K562 (cell line): Measurements from ENCODE around the gene AADAC. TPM values are rescaled to one million over a fixed set of nuclear protein-coding genes. Genes with fewer than 3 reads are reported as not detected.

ENCODE experiments used
- COPS2 ChIP-seq: fragments of 450-650 bp; conservative IDR thresholded peaks from 2 replicates; pipeline ENCODE4 v1.6.1; 2016; ENCODE audit warnings: mild to moderate bottlenecking, moderate library complexity
- GTF2E2 ChIP-seq: fragments of 200-800 bp; sonication (Bioruptor generic); IDR thresholded peaks from 2 replicates; pipeline ENCODE4 v1.6.1; 2016; ENCODE audit warnings: missing genetic modification characterization, missing compliant biosample characterization
- LCOR ChIP-seq: sonication (generic); formaldehyde crosslinking; IDR thresholded peaks from 2 replicates; pipeline ENCODE4 v1.8.0; 2022; ENCODE audit warnings: mild to moderate bottlenecking, missing genetic modification reagents
- STAT5A ChIP-seq: IDR thresholded peaks from 2 replicates; pipeline ENCODE4 v1.6.1; 2012; ENCODE audit warnings: low read length, inconsistent platforms, borderline replicate concordance
- ZNF239 ChIP-seq: fragments of 250-450 bp; sonication (Bioruptor Pico); IDR thresholded peaks from 2 replicates; pipeline ENCODE4 v1.4.0; 2020; ENCODE audit warnings: mild to moderate bottlenecking
- ZNF830 ChIP-seq: fragments of 250-450 bp; sonication (Bioruptor Pico); IDR thresholded peaks from 2 replicates; pipeline ENCODE4 v1.5.0; 2021; ENCODE audit warnings: mild to moderate bottlenecking
- polyA plus RNA-seq, 8 experiments: library from polyadenylated mRNA; depleted of rRNA in 4 of 8; stranded (reverse) in 5 of 8; unstranded in 3 of 8; fragments of >200 nt; fragmentation: Nextera tagmentation in 2 of 8; fragmentation: Illumina TruSeq in 1 of 8; extraction: Ambion mirVana in 2 of 8; extraction: Trizol in 1 of 8; gene quantifications; 2 replicates each; pipeline versions ENCODE4 v1.2.1 to v1.2.3, GENCODE V29; 2011 to 2014; ENCODE audit warnings: inconsistent platforms in 1 of 8, missing spikeins in 1 of 8
- total RNA-seq, 7 experiments: library from RNA; depleted of rRNA in 6 of 7; stranded (reverse); fragments of >200 nt in 6 of 7; fragmentation: Illumina TruSeq in 2 of 7; extraction: Trizol in 2 of 7; gene quantifications; 2 replicates each; pipeline versions ENCODE4 v1.2.1 to v1.2.3, GENCODE V29; 2011 to 2021; ENCODE audit warnings: low replicate concordance in 1 of 7
- TF ChIP-seq, protein P1 (sequence below): fragments of 450-650 bp; formaldehyde crosslinking; IDR thresholded peaks from 2 replicates; pipeline ENCODE4 v1.4.0; 2020; ENCODE audit warnings: mild to moderate bottlenecking, moderate library complexity
- TF ChIP-seq, protein P2 (sequence below): sonication (generic); formaldehyde crosslinking; IDR thresholded peaks from 2 replicates; pipeline ENCODE4 v1.8.0; 2022; ENCODE audit warnings: mild to moderate bottlenecking, missing genetic modification reagents, borderline replicate concordance
- TF ChIP-seq, protein P3 (sequence below): fragments of 200-800 bp; sonication (Bioruptor generic); IDR thresholded peaks from 2 replicates; pipeline ENCODE4 v1.6.1; 2016; ENCODE audit warnings: missing genetic modification characterization, missing compliant biosample characterization

AADAC gene
- total and polyA plus RNA-seq, 9 of the 15 experiments (the other 6 are each of a cell fraction or from before 2014, with no cell fraction given): 0.47 TPM; not detected in 8

DNA sequence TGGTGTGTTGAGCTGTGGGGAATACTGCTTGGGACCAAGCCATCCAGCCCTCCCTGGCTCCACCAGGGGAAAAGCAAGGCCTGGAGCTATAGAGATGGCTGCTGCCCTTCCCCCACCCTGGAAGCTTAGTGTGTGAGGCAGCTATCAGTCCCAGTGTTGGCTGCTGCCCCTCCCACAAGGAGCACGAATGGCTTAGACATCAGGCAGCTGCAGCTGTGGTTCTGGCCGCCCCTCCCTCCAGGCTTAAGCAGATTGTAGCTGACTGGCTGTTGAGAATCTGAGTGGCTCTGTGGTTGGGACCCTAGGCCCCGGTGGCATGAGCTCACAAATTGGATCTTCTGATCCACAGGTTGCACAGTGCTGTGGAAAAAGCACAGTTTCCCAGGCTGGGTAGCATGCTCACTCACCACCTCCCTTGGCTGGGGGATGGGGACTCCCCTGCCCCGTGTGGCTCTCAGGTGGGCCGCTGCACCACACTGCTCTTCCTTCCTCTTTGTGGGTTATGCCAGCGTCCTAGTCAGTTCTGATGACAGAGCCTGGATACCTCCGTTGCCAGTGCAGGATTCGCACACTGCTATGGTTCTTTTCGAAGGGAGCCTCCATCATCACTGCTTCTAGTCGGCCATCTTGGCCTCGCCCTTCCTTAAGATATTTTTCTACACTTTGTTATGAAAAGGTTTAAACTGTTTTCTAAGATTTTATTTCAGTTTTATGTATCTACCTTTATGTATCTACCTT is 38.3 kb downstream of the AADAC start (continued):
- TF ChIP-seq, protein P1, sequence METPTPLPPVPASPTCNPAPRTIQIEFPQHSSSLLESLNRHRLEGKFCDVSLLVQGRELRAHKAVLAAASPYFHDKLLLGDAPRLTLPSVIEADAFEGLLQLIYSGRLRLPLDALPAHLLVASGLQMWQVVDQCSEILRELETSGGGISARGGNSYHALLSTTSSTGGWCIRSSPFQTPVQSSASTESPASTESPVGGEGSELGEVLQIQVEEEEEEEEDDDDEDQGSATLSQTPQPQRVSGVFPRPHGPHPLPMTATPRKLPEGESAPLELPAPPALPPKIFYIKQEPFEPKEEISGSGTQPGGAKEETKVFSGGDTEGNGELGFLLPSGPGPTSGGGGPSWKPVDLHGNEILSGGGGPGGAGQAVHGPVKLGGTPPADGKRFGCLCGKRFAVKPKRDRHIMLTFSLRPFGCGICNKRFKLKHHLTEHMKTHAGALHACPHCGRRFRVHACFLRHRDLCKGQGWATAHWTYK (CRISPR knock-in tag): no peak
- TF ChIP-seq, protein P2, sequence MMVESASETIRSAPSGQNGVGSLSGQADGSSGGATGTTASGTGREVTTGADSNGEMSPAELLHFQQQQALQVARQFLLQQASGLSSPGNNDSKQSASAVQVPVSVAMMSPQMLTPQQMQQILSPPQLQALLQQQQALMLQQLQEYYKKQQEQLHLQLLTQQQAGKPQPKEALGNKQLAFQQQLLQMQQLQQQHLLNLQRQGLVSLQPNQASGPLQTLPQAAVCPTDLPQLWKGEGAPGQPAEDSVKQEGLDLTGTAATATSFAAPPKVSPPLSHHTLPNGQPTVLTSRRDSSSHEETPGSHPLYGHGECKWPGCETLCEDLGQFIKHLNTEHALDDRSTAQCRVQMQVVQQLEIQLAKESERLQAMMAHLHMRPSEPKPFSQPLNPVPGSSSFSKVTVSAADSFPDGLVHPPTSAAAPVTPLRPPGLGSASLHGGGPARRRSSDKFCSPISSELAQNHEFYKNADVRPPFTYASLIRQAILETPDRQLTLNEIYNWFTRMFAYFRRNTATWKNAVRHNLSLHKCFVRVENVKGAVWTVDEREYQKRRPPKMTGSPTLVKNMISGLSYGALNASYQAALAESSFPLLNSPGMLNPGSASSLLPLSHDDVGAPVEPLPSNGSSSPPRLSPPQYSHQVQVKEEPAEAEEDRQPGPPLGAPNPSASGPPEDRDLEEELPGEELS (CRISPR knock-in tag): no peak
- TF ChIP-seq LCOR (CRISPR knock-in tag): no peak
- TF ChIP-seq, protein P3, sequence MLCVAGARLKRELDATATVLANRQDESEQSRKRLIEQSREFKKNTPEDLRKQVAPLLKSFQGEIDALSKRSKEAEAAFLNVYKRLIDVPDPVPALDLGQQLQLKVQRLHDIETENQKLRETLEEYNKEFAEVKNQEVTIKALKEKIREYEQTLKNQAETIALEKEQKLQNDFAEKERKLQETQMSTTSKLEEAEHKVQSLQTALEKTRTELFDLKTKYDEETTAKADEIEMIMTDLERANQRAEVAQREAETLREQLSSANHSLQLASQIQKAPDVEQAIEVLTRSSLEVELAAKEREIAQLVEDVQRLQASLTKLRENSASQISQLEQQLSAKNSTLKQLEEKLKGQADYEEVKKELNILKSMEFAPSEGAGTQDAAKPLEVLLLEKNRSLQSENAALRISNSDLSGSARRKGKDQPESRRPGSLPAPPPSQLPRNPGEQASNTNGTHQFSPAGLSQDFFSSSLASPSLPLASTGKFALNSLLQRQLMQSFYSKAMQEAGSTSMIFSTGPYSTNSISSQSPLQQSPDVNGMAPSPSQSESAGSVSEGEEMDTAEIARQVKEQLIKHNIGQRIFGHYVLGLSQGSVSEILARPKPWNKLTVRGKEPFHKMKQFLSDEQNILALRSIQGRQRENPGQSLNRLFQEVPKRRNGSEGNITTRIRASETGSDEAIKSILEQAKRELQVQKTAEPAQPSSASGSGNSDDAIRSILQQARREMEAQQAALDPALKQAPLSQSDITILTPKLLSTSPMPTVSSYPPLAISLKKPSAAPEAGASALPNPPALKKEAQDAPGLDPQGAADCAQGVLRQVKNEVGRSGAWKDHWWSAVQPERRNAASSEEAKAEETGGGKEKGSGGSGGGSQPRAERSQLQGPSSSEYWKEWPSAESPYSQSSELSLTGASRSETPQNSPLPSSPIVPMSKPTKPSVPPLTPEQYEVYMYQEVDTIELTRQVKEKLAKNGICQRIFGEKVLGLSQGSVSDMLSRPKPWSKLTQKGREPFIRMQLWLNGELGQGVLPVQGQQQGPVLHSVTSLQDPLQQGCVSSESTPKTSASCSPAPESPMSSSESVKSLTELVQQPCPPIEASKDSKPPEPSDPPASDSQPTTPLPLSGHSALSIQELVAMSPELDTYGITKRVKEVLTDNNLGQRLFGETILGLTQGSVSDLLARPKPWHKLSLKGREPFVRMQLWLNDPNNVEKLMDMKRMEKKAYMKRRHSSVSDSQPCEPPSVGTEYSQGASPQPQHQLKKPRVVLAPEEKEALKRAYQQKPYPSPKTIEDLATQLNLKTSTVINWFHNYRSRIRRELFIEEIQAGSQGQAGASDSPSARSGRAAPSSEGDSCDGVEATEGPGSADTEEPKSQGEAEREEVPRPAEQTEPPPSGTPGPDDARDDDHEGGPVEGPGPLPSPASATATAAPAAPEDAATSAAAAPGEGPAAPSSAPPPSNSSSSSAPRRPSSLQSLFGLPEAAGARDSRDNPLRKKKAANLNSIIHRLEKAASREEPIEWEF (CRISPR knock-in tag): no peak
- TF ChIP-seq ZNF830 (CRISPR knock-in tag): no peak
- TF ChIP-seq STAT5A: peak; percentile 50; the same call in 1 of the 2 replicates
- TF ChIP-seq COPS2: no peak
- no peak for TF ChIP-seq GTF2E2 (tag)
- no peak for TF ChIP-seq ZNF239
